T follicular helper cell (primary cell): ENCODE results near the gene PAGR1.
"Not testable (repeated sequence)": the region's sequence is repeated elsewhere in the genome, so short reads cannot be mapped to it uniquely, and the experiment has no call there.

Experiments used
- DNase-seq: peaks from one replicate; pipeline ENCODE4 v3.0.0-alpha.2; 2020; ENCODE audit warnings: low read depth

PAGR1 gene

GRCh38 chr16:29868396-29869009 lies 52.6 kb downstream of the PAGR1 start:
- no peak for DNase-seq

- DNase-seq, result not testable (repeated sequence)
Observed at GRCh38 chr16:29869067-29869466, 53.1 kb downstream of the PAGR1 start.
